HCT116 (cell line): ENCODE results near the gene NAB1. TPM values are rescaled to one million over a fixed set of nuclear protein-coding genes. Genes with fewer than 3 reads are reported as not detected.

Source experiments
- ATAC-seq: fragments of 200-7000 bp; cut with Tn5 transposase; 2 replicates; pipeline ENCODE4 v1.9.1; 2020; ENCODE audit warnings: mild to moderate bottlenecking, moderate library complexity
- BruUV-seq: library from RNA; stranded (reverse); fragments of 400-500 nt; replicated peaks from 2 replicates; lab custom pipeline; 2021; lab: Mats Ljungman, UMichigan
- CTCF ChIA-PET: fragments of 300-600 bp; sonication (Branson Sonifier 250); formaldehyde crosslinking; loops from one replicate; lab custom pipeline; 2021; ENCODE audit warnings: antibody characterized with exemption; lab: Charles Lee
- POLR2A ChIA-PET: fragments of 300-600, 350-600 bp; sonication (Branson Sonifier 250); formaldehyde crosslinking; loops from one replicate; lab custom pipeline; 2021; ENCODE audit warnings: antibody characterized with exemption; lab: Charles Lee
- RAD21 ChIA-PET, 2 experiments: fragments of 300-600 bp; sonication (Branson Sonifier 250); formaldehyde crosslinking; loops; one replicate each; lab custom pipeline; 2023; ENCODE audit warnings: low total read pairs in 2 of 2; ENCODE audit not compliant: uncharacterized antibody in 2 of 2, unreplicated experiment in 2 of 2, low non-redundant PET in 1 of 2; lab: Charles Lee
- DNase-seq: peaks from one replicate; pipeline ENCODE4 v3.0.0-alpha.2; 2010; ENCODE audit warnings: low read depth, low spot score
- H2AFZ ChIP-seq: fragments of 200-600 bp; shearing (Covaris generic), sonication (generic); 2 replicates; pipeline ENCODE4 v1.6.1; 2017; ENCODE audit warnings: low read depth, mixed run types, mixed read lengths, antibody characterized with exemption, low read length; ENCODE audit not compliant: poor library complexity, severe bottlenecking
- H3K27ac ChIP-seq: 2 replicates; pipeline ENCODE4 v1.5.1; 2012; ENCODE audit warnings: low read depth, low read length
- H3K27me3 ChIP-seq: fragments of 200-600 bp; sonication (generic); 2 replicates; pipeline ENCODE4 v1.6.1; 2016; ENCODE audit warnings: mixed run types, low read length, mixed read lengths; ENCODE audit not compliant: insufficient read depth
- H3K36me3 ChIP-seq, 2 experiments: fragments of 200-500 bp in 1 of 2; fragments of 200-600 bp in 1 of 2; sonication (Bioruptor generic) in 1 of 2; sonication (generic) in 1 of 2; 2 replicates each; pipeline versions ENCODE4 v1.5.1 to v1.6.1; 2014 to 2016; ENCODE audit warnings: low read length in 2 of 2, inconsistent platforms in 1 of 2, mixed read lengths in 1 of 2, mixed run types in 1 of 2; ENCODE audit not compliant: insufficient read depth in 2 of 2, control insufficient read depth in 1 of 2
- H3K4me1 ChIP-seq, 2 experiments: fragments of 200-600 bp in 1 of 2; sonication (generic) in 1 of 2; 2 replicates each; pipeline versions ENCODE4 v1.5.1 to v1.6.1; 2012 to 2017; ENCODE audit warnings: low read length in 2 of 2, inconsistent platforms in 1 of 2, mild to moderate bottlenecking in 1 of 2, mixed read lengths in 1 of 2, mixed run types in 1 of 2, moderate library complexity in 1 of 2; ENCODE audit not compliant: insufficient read depth in 2 of 2, control insufficient read depth in 1 of 2
- H3K4me2 ChIP-seq: fragments of 200-600 bp; sonication (generic); 2 replicates; pipeline ENCODE4 v1.6.1; 2017; ENCODE audit warnings: mixed run types, low read length, mixed read lengths
- H3K4me3 ChIP-seq, 2 experiments: fragments of 200-600 bp in 1 of 2; sonication (generic) in 1 of 2; replicated peaks in 1 of 2; 2 replicates each; pipeline ENCODE4 v1.5.1; 2011 to 2016; ENCODE audit warnings: low read length in 2 of 2, control low read depth in 1 of 2, low read depth in 1 of 2, mild to moderate bottlenecking in 1 of 2, mixed read lengths in 1 of 2, mixed run types in 1 of 2
- H3K79me2 ChIP-seq: fragments of 200-600 bp; sonication (generic); 2 replicates; pipeline ENCODE4 v1.6.1; 2017; ENCODE audit warnings: mild to moderate bottlenecking, mixed run types, low read length, moderate library complexity, mixed read lengths; ENCODE audit not compliant: insufficient read depth
- H3K9ac ChIP-seq: fragments of 200-600 bp; sonication (generic); 2 replicates; pipeline ENCODE4 v1.6.1; 2016; ENCODE audit warnings: low read length, mixed read lengths
- H3K9me2 ChIP-seq: fragments of 200-600 bp; sonication (generic), shearing (Covaris generic); 2 replicates; pipeline ENCODE4 v1.6.1; 2017; ENCODE audit warnings: mixed run types, mild to moderate bottlenecking, moderate library complexity; ENCODE audit not compliant: insufficient read depth
- H3K9me3 ChIP-seq, 2 experiments: fragments of 200-500 bp in 1 of 2; fragments of 200-600 bp in 1 of 2; sonication (Bioruptor generic) in 1 of 2; sonication (generic) in 1 of 2; 2 replicates each; pipeline ENCODE4 v1.6.1; 2014 to 2017; ENCODE audit warnings: low read length in 2 of 2, mixed read lengths in 2 of 2, inconsistent platforms in 1 of 2, low read depth in 1 of 2, mild to moderate bottlenecking in 1 of 2, mixed run types in 1 of 2, moderate library complexity in 1 of 2; ENCODE audit not compliant: control insufficient read depth in 1 of 2, insufficient read depth in 1 of 2
- H4K20me1 ChIP-seq: fragments of 200-600 bp; sonication (generic), shearing (Covaris generic); 2 replicates; pipeline ENCODE4 v1.6.1; 2017; ENCODE audit warnings: mixed run types, mild to moderate bottlenecking, moderate library complexity; ENCODE audit not compliant: insufficient read depth
- CBX3 ChIP-seq: IDR thresholded peaks from 2 replicates; pipeline ENCODE4 v1.6.1; 2012; ENCODE audit warnings: low read depth
- CEBPB ChIP-seq: IDR thresholded peaks from 2 replicates; pipeline ENCODE4 v1.6.1; 2012; ENCODE audit warnings: low read depth
- EGR1 ChIP-seq: IDR thresholded peaks from 2 replicates; pipeline ENCODE4 v1.6.1; 2012; ENCODE audit warnings: low read depth
- ELF1 ChIP-seq: IDR thresholded peaks from 2 replicates; pipeline ENCODE4 v1.6.1; 2012; ENCODE audit warnings: low read depth, borderline replicate concordance
- EZH2phosphoT487 ChIP-seq: fragments of 200-600 bp; IDR thresholded peaks from 2 replicates; pipeline ENCODE4 v1.6.1; 2018; ENCODE audit warnings: antibody characterized with exemption, borderline replicate concordance
- FOSL1 ChIP-seq: IDR thresholded peaks from 2 replicates; pipeline ENCODE4 v1.6.1; 2012; ENCODE audit warnings: low read depth
- POLR2A ChIP-seq: IDR thresholded peaks from 2 replicates; pipeline ENCODE4 v1.7.0; 2011; ENCODE audit warnings: borderline replicate concordance; ENCODE audit not compliant: insufficient read depth, insufficient read length; ENCODE audit errors: extremely low read depth
- RAD21 ChIP-seq: IDR thresholded peaks from 2 replicates; pipeline ENCODE4 v1.6.1; 2012; ENCODE audit warnings: low read depth, mild to moderate bottlenecking
- SP1 ChIP-seq: IDR thresholded peaks from 2 replicates; pipeline ENCODE4 v1.6.1; 2012; ENCODE audit warnings: low read depth
- SRF ChIP-seq: IDR thresholded peaks from 2 replicates; pipeline ENCODE4 v1.6.1; 2012; ENCODE audit warnings: low read depth
- TCF7L2 ChIP-seq: IDR thresholded peaks from 2 replicates; pipeline ENCODE4 v1.7.0; 2011; ENCODE audit warnings: borderline replicate concordance, inconsistent platforms; ENCODE audit not compliant: insufficient read depth, insufficient read length; ENCODE audit errors: extremely low read depth
- ZFX ChIP-seq: fragments of 450-650 bp; IDR thresholded peaks from 2 replicates; pipeline ENCODE4 v1.6.1; 2017
- ZNF274 ChIP-seq: fragments of 200-500 bp; sonication (Bioruptor generic); IDR thresholded peaks from 2 replicates; pipeline ENCODE4 v1.6.1; 2014; ENCODE audit warnings: mild to moderate bottlenecking, low read depth, low read length, inconsistent platforms
- intact Hi-C: fragments of 100-400 bp; cut with micrococcal nuclease; formaldehyde crosslinking; loops from 2 replicates; pipeline ENCODE4 v1.10.0; 2022
- total RNA-seq: library from RNA; stranded (reverse); gene quantifications from one replicate; pipeline ENCODE4 v1.2.1, GENCODE V29; 2021; ENCODE audit not compliant: unreplicated experiment
- TF ChIP-seq, protein P1 (sequence below): IDR thresholded peaks from 2 replicates; pipeline ENCODE4 v1.6.1; 2012
- TF ChIP-seq, protein P2 (sequence below): IDR thresholded peaks from 2 replicates; pipeline ENCODE4 v1.6.1; 2012
- TF ChIP-seq, protein P3 (sequence below): IDR thresholded peaks from 2 replicates; pipeline ENCODE4 v1.6.1; 2011; ENCODE audit warnings: mild to moderate bottlenecking, low read length, moderate library complexity; ENCODE audit not compliant: insufficient replicate concordance; ENCODE audit errors: extremely low read depth

NAB1 gene
- total RNA-seq, 1 experiment from 2014 or later = 43.8 TPM

DNA sequence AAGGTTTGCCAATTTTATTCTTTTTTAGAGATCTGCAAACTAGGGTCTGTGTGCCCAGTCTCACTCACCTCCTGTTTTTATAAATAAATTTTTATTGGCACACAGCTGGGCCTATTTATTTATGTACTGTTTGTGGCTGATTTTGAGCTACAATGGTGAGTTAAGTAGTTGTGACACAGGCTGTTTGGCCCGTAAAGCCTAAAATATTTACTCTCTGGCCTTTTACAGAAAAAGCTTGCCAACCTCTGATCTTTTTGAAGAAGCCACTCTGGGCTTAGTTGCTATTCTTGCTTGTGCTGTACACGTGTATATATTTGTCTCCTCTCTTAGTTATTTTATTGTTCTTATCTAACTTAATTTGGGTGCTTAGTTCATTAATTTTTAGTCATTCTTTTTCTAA is 14.5 kb downstream of the NAB1 start:
- H3K9me3 ChIP-seq = no peaks in the 10 kb centered on the region
- no peak overlapping the region for H3K4me2 ChIP-seq
- no peak overlapping the region for H2AFZ ChIP-seq
- H4K20me1 ChIP-seq = 0 out of 2 replicates have a peak, but pooled peaks cover 3% of the 10 kb centered on the region
- no peaks in the 10 kb centered on the region; a peak in 1 of 4 replicates for H3K4me1 ChIP-seq
- intact Hi-C loops = no loop called here
- H3K27me3 ChIP-seq = no peaks in the 10 kb centered on the region
- no peak overlapping the region for H3K9ac ChIP-seq
- H3K9me2 ChIP-seq = no peaks in the 10 kb centered on the region
- ChIA-PET RAD21 (no interaction called here), POLR2A (no interaction called here), CTCF (interaction anchor here (2.4 kb wide), 1 partner anchor 17 kb away, joined by 6 read pairs; no protein-coding TSS in a partner anchor)
- no TSS peak for BruUV-seq
- ATAC-seq (no peak), DNase-seq (no peak)
- no peak overlapping the region for H3K27ac ChIP-seq
- peaks cover 91% of the 10 kb centered on the region for H3K79me2 ChIP-seq
- TF ChIP-seq ZFX (no peak), POLR2A (no peak), ELF1 (no peak), ZNF274 (no peak)
- TF ChIP-seq, protein P1, sequence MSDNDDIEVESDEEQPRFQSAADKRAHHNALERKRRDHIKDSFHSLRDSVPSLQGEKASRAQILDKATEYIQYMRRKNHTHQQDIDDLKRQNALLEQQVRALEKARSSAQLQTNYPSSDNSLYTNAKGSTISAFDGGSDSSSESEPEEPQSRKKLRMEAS = no peak
- no peak overlapping the region for H3K4me3 ChIP-seq
- no peaks in the 10 kb centered on the region for H3K36me3 ChIP-seq

DNA sequence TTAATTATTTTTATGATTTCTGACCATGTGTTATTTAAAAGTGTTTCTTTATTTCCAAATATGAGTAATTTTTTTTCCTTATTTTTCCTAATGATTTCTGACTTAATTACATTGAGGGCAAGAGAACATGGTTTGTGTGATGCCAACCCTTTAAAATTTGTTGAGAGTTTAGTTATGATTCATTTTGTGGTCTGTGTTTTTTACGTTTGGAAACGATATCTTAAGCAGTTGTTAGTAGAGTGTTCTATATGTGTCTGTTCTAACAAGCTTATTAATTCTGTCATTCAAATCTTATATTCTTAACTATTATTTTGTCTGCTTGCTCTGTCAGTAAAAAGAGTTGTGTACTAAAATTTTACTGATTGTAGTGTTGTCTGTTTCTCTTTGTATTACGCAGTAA is 15.0 kb downstream of the NAB1 start:
- Histone ChIP-seq H3K9me2 (no peaks in the 10 kb centered on the region), H3K79me2 (peaks cover 89% of the 10 kb centered on the region), H3K9ac (no peak overlapping the region), H3K9me3 (no peaks in the 10 kb centered on the region), H3K36me3 (no peaks in the 10 kb centered on the region), H3K4me3 (no peak overlapping the region), H4K20me1 (0 out of 2 replicates have a peak, but pooled peaks cover 3% of the 10 kb centered on the region), H2AFZ (no peak overlapping the region), H3K27ac (no peak overlapping the region), H3K27me3 (no peaks in the 10 kb centered on the region), H3K4me1 (no peaks in the 10 kb centered on the region; a peak in 1 of 4 replicates), H3K4me2 (no peak overlapping the region; the same call in 1 of the 2 replicates)
- intact Hi-C loops = no loop called here
- BruUV-seq = no TSS peak
- POLR2A ChIA-PET = no interaction called here
- ATAC-seq = no peak
- DNase-seq = no peak
- CTCF ChIA-PET = interaction anchor here (2.4 kb wide), 1 partner anchor 16 kb away, joined by 6 read pairs; no protein-coding TSS in a partner anchor
- TF ChIP-seq RAD21 = no peak
- TF ChIP-seq EGR1 = no peak
- no peak for TF ChIP-seq ZFX
- no peak for TF ChIP-seq CEBPB
- TF ChIP-seq, protein P2, sequence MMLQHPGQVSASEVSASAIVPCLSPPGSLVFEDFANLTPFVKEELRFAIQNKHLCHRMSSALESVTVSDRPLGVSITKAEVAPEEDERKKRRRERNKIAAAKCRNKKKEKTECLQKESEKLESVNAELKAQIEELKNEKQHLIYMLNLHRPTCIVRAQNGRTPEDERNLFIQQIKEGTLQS = no peak
- TF ChIP-seq EZH2phosphoT487 = no peak
- TF ChIP-seq ZNF274 = no peak
- TF ChIP-seq SRF = no peak
- no peak for TF ChIP-seq TCF7L2
- no peak for TF ChIP-seq CBX3
- TF ChIP-seq, protein P3, sequence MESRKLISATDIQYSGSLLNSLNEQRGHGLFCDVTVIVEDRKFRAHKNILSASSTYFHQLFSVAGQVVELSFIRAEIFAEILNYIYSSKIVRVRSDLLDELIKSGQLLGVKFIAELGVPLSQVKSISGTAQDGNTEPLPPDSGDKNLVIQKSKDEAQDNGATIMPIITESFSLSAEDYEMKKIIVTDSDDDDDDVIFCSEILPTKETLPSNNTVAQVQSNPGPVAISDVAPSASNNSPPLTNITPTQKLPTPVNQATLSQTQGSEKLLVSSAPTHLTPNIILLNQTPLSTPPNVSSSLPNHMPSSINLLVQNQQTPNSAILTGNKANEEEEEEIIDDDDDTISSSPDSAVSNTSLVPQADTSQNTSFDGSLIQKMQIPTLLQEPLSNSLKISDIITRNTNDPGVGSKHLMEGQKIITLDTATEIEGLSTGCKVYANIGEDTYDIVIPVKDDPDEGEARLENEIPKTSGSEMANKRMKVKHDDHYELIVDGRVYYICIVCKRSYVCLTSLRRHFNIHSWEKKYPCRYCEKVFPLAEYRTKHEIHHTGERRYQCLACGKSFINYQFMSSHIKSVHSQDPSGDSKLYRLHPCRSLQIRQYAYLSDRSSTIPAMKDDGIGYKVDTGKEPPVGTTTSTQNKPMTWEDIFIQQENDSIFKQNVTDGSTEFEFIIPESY = no peak
- no peak for TF ChIP-seq POLR2A
- no peak for TF ChIP-seq SP1
- TF ChIP-seq FOSL1 = no peak
- TF ChIP-seq ELF1 = no peak
- RAD21 ChIA-PET = no interaction called here
